Caco-2 (cell line): ENCODE data around the gene MS4A10. TPM values are rescaled to one million over a fixed set of nuclear protein-coding genes. Genes with fewer than 3 reads are reported as not detected.

Experiments used
- BruUV-seq: library from RNA; stranded (reverse); fragments of 400-500 nt; replicated peaks from 2 replicates; lab custom pipeline; 2021; lab: Mats Ljungman, UMichigan
- CTCF ChIA-PET: fragments of 300-600 bp; sonication (Branson Sonifier 250); formaldehyde crosslinking; loops from one replicate; lab custom pipeline; 2022; ENCODE audit warnings: antibody characterized with exemption; lab: Charles Lee
- POLR2A ChIA-PET: fragments of 300-600 bp; sonication (Branson Sonifier 250); formaldehyde crosslinking; loops from one replicate; lab custom pipeline; 2022; ENCODE audit warnings: antibody characterized with exemption; lab: Charles Lee
- DNase-seq, 2 experiments: peaks; one replicate each; pipeline versions ENCODE4 v3.0.0 to v3.0.0-alpha.2; 2020 to 2022
- H3K27me3 ChIP-seq: replicated peaks from 2 replicates; pipeline ENCODE4 v1.6.0; 2011; ENCODE audit warnings: low read length; ENCODE audit not compliant: control insufficient read depth, insufficient read depth
- H3K36me3 ChIP-seq: 2 replicates; pipeline ENCODE4 v1.5.1; 2011; ENCODE audit warnings: low read length; ENCODE audit not compliant: control insufficient read depth, insufficient read depth
- H3K4me1 ChIP-seq: fragments of 250-450 bp; sonication (Bioruptor Pico); 2 replicates; pipeline ENCODE4 v1.5.1; 2020; ENCODE audit warnings: mild to moderate bottlenecking
- H3K4me3 ChIP-seq: 2 replicates; pipeline ENCODE4 v1.5.1; 2011; ENCODE audit warnings: low read depth, mild to moderate bottlenecking, control low read depth, low read length
- H3K9me3 ChIP-seq: fragments of 250-450 bp; sonication (Bioruptor Pico); 2 replicates; pipeline ENCODE4 v1.5.1; 2020; ENCODE audit warnings: mild to moderate bottlenecking, moderate library complexity
- H3K27ac Mint-ChIP-seq: one replicate; pipeline ENCODE4 v1.8.0; 2022; ENCODE audit warnings: mixed read lengths; ENCODE audit not compliant: unreplicated experiment
- H3K27me3 Mint-ChIP-seq: one replicate; pipeline ENCODE4 v1.8.0; 2022; ENCODE audit warnings: mixed read lengths; ENCODE audit not compliant: insufficient read depth, unreplicated experiment
- H3K36me3 Mint-ChIP-seq: one replicate; pipeline ENCODE4 v1.8.0; 2022; ENCODE audit warnings: mild to moderate bottlenecking, mixed read lengths; ENCODE audit not compliant: insufficient read depth, unreplicated experiment
- H3K4me1 Mint-ChIP-seq: one replicate; pipeline ENCODE4 v1.8.0; 2022; ENCODE audit warnings: low read depth, mixed read lengths; ENCODE audit not compliant: unreplicated experiment
- H3K4me3 Mint-ChIP-seq: one replicate; pipeline ENCODE4 v1.8.0; 2022; ENCODE audit warnings: mild to moderate bottlenecking, moderate library complexity, mixed read lengths; ENCODE audit not compliant: unreplicated experiment
- H3K9me3 Mint-ChIP-seq: one replicate; pipeline ENCODE4 v1.8.0; 2022; ENCODE audit warnings: mixed read lengths; ENCODE audit not compliant: unreplicated experiment
- intact Hi-C: fragments of 100-400 bp; cut with micrococcal nuclease; formaldehyde crosslinking; loops from one replicate; pipeline ENCODE4 v1.10.0; 2022; ENCODE audit not compliant: unreplicated experiment
- total RNA-seq: library from RNA; stranded (reverse); gene quantifications from 2 replicates; pipeline ENCODE4 v1.2.3, GENCODE V29; 2022
- TF ChIP-seq, protein P1 (sequence below), 2 experiments: fragments of 200-600 bp in 1 of 2; IDR thresholded peaks; 1 replicate in 1 of 2; 2 replicates in 1 of 2; pipeline versions ENCODE4 v1.5.1 to v1.8.0; 2011 to 2022; ENCODE audit warnings: antibody characterized with exemption in 1 of 2, control low read depth in 1 of 2, inconsistent platforms in 1 of 2, low read depth in 1 of 2, low read length in 1 of 2, mild to moderate bottlenecking in 1 of 2, moderate library complexity in 1 of 2; ENCODE audit not compliant: insufficient read depth in 1 of 2, severe bottlenecking in 1 of 2, unreplicated experiment in 1 of 2

The MS4A10 gene
- total RNA-seq, 1 experiment from 2014 or later = 0.14 TPM

DNA sequence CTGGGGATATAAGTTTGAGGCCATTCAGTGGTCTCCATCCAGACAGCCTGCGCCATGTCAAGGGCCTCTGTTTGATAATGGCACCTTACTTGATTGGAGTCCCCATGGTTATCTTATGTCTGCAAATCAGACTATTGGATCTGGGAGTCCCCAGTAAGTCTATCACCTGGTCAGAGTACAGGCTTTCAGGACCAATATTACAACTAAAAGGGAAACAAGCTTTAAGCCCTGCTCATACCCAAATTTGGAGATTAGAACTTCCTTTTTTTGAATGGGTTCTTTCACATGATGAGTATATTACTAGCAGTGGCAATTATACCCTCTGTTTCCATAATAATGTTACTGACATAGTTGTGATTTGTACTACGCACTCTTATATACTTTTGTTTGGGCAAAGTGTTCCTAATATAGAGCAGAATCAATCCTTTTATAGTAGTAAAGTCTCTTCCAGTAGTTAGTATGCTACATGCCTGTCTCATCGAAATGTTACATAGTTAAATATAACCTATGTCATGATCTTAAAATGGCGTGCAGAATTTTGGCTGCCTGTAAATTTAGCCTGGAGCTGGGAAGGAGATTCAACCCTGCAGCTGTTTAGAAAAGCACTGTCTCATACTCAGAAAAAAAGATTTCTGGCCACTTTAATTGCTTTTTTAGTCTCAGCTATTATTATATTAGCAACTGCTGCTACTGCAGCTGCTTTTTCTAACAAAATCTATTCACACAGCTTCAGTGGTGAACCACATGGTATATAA, 23.5 kb upstream of the MS4A10 start:
- H3K27ac Mint-ChIP-seq = no peak overlapping the region
- H3K4me1 Mint-ChIP-seq = peaks cover 19% of the 10 kb centered on the region
- no peaks in the 10 kb centered on the region for H3K9me3 Mint-ChIP-seq
- no peak overlapping the region for H3K4me3 Mint-ChIP-seq
- no peaks in the 10 kb centered on the region for H3K27me3 ChIP-seq
- peaks cover 5% of the 10 kb centered on the region for H3K36me3 Mint-ChIP-seq
- no peaks in the 10 kb centered on the region for H3K9me3 ChIP-seq
- intact Hi-C loops = loop anchor here (1.0 kb wide), 2 partner anchors 50 to 60 kb away; no protein-coding TSS in a partner anchor
- TF ChIP-seq, protein P1, sequence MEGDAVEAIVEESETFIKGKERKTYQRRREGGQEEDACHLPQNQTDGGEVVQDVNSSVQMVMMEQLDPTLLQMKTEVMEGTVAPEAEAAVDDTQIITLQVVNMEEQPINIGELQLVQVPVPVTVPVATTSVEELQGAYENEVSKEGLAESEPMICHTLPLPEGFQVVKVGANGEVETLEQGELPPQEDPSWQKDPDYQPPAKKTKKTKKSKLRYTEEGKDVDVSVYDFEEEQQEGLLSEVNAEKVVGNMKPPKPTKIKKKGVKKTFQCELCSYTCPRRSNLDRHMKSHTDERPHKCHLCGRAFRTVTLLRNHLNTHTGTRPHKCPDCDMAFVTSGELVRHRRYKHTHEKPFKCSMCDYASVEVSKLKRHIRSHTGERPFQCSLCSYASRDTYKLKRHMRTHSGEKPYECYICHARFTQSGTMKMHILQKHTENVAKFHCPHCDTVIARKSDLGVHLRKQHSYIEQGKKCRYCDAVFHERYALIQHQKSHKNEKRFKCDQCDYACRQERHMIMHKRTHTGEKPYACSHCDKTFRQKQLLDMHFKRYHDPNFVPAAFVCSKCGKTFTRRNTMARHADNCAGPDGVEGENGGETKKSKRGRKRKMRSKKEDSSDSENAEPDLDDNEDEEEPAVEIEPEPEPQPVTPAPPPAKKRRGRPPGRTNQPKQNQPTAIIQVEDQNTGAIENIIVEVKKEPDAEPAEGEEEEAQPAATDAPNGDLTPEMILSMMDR (IDR thresholded peaks at IDR 0.05; ENCODE audit: insufficient read depth in 1 of 2, low read depth in 1 of 2, low read length in 1 of 2, severe bottlenecking in 1 of 2, unreplicated experiment in 1 of 2) = no peak
- H3K4me3 ChIP-seq = no peak overlapping the region
- no peaks in the 10 kb centered on the region for H3K36me3 ChIP-seq
- ChIA-PET POLR2A (no interaction called here), CTCF (interaction anchor here (2.2 to 2.6 kb wide), 2 partner anchors 15 to 60 kb away, joined by 15 to 21 read pairs; no protein-coding TSS in a partner anchor)
- peaks cover 21% of the 10 kb centered on the region for H3K4me1 ChIP-seq
- DNase-seq = no peak
- no TSS peak for BruUV-seq
- H3K27me3 Mint-ChIP-seq = no peaks in the 10 kb centered on the region

DNA sequence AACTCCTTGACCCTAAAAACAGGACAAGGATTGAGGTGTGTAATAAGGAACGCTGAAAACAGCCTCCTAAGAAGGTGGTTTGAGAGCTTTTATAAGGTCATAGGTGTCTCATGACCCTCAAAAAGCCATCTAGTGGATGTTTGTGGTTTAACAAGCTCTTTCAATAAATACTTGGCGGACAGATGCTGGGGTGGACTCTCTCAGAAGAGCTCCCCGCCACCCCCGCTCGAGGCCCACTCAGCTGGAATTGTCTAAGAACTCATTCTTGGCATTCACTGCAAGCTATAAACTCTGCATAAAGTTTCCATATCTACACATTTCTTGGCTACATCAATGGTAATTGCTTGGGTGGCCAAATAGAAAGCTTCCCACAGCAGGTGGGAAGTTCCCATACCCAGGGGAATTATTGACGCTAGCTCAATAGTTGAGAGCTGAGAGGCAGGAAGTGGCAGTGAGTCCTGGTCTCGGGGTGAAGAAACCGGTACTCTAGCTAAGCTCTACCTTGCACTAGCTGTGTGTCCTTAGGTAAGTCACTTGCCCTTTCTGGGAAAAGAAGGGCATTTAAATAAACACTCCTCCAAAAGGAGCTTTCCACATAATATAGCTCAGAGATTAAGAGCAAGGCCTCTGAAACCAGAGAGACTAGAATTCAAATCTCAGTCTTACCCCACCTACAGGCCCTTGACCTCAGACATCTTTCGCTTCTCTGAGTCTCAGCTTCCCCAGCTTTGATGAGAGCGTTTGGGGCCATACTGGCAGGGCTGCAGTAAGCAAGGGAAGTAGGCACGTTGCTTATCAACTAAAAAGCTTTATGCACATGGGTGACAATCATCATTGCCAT, 22.1 kb upstream of the MS4A10 start:
- TF ChIP-seq, protein P1 (IDR thresholded peaks at IDR 0.05; ENCODE audit: insufficient read depth in 1 of 2, low read depth in 1 of 2, low read length in 1 of 2, severe bottlenecking in 1 of 2, unreplicated experiment in 1 of 2) = peak; percentile 47 to 52
- ChIA-PET CTCF (interaction anchor here (0.5 to 2.6 kb wide), 14 partner anchors 10 to 433 kb away, joined by 3 to 25 read pairs (median 6); partner anchors contain the start of genes MS4A10 and MS4A8), POLR2A (no interaction called here)
- Histone ChIP-seq H3K36me3 (no peaks in the 10 kb centered on the region), H3K9me3 (no peaks in the 10 kb centered on the region), H3K4me3 (no peak overlapping the region), H3K4me1 (peaks cover 18% of the 10 kb centered on the region), H3K27me3 (no peaks in the 10 kb centered on the region)
- Mint-ChIP-seq H3K27ac (no peak overlapping the region), H3K4me1 (peaks cover 19% of the 10 kb centered on the region), H3K36me3 (peaks cover 5% of the 10 kb centered on the region), H3K4me3 (no peak overlapping the region), H3K9me3 (no peaks in the 10 kb centered on the region), H3K27me3 (no peaks in the 10 kb centered on the region)
- BruUV-seq = no TSS peak
- intact Hi-C loops = loop anchor here (1.0 kb wide), 2 partner anchors 52 to 62 kb away; no protein-coding TSS in a partner anchor
- DNase-seq = peak in 1 of 2 experiments; percentile 44
